Cardiac fibroblast (primary cell): Measurements from ENCODE around the gene PHLDB2.
"Not testable (repeated sequence)": the region's sequence is repeated elsewhere in the genome, so short reads cannot be mapped to it uniquely, and the experiment has no call there.

Experiments
- DNase-seq, 2 donors: peaks; one replicate each; pipeline versions ENCODE4 v3.0.0 to v3.0.0-alpha.2; 2010; ENCODE audit warnings: low read depth in 2 of 2
- H3K4me3 ChIP-seq, 2 donors: replicated peaks in 1 of 2; 1 replicate in 1 of 2; 2 replicates in 1 of 2; pipeline ENCODE4 v1.5.1; 2011; ENCODE audit warnings: low read depth in 2 of 2, low read length in 2 of 2, mild to moderate bottlenecking in 2 of 2, moderate library complexity in 1 of 2
- TF ChIP-seq, protein P1 (sequence below): IDR thresholded peaks from one replicate; pipeline ENCODE4 v1.5.1; 2011; ENCODE audit warnings: low read depth, mild to moderate bottlenecking, low read length, inconsistent platforms

The PHLDB2 gene

DNA sequence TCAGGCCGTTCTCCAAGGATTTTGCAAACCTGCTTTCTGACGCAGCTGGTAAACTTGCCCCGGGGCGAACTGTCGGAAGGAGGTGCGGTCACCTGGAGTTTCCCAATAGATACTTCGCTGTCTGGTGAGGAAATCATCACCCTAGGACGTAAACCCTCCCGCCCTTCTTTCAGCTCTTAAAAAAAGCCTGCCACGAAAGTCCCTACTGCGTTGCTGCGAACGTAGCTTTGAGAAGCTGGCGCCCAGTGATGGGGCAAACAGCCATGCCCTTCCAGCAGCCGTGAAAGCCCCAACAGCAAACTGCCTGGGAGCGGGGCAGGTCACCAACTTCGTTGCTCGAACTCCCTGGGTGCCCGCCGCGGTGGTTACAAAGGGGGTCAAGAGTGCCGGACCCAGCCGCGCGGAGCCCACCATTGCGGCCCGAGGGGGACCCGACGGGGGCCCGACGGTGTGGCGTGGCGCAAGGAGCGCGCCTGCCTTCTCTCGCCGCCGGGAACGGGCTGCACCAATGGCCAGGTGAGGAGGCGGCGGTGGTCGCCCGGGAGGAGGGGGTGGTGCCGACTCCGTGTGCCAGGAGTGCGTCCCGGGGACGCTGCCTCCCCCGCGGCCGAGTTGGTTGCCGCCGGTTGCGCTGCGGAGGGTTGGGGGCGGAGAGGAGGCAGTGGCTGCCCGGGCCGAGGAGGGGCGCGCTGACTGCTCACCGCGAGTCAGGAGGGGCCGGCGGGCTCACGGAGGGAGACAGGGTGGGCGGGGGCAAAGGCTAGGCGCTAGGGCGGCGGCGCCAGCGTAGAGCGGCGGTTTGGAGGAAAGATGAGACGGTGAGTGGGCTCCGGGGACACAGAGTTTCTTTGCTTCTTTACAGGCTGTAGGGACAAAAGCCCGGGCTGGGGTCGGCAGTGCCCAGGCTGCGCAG, at the start of gene PHLDB2:
Gene PHLDB2, plus strand, starts transcription at position 205 of the 913 bp plus-strand sequence. CDS start 24,813 bp downstream, outside the sequence.
- peak; percentile 85 to 92 for DNase-seq
- TF ChIP-seq, protein P1, sequence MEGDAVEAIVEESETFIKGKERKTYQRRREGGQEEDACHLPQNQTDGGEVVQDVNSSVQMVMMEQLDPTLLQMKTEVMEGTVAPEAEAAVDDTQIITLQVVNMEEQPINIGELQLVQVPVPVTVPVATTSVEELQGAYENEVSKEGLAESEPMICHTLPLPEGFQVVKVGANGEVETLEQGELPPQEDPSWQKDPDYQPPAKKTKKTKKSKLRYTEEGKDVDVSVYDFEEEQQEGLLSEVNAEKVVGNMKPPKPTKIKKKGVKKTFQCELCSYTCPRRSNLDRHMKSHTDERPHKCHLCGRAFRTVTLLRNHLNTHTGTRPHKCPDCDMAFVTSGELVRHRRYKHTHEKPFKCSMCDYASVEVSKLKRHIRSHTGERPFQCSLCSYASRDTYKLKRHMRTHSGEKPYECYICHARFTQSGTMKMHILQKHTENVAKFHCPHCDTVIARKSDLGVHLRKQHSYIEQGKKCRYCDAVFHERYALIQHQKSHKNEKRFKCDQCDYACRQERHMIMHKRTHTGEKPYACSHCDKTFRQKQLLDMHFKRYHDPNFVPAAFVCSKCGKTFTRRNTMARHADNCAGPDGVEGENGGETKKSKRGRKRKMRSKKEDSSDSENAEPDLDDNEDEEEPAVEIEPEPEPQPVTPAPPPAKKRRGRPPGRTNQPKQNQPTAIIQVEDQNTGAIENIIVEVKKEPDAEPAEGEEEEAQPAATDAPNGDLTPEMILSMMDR: no peak
- peak within 1 kb of the TSS; percentile 70 to 88 for H3K4me3 ChIP-seq

DNA sequence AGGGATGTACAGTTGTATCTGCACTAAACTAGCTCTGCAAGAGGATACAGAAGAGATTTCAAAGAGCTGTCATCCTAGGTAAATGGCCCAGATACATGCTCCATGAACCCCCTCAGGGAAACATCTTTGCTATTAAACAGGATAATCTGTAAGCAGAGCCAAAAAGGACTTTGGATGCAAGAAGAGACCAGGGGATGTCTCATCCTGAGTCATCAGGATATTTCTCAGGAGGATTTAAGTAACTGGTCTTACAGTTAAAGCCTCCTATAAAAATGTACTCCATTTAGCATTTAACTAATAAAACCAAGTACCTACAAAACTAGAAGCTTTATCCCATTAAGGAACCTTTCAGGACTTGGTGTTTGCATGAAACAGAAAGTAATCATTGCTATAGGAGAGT, 48.2 kb upstream of the PHLDB2 start:
- no peak overlapping the region for H3K4me3 ChIP-seq
- DNase-seq: peak; percentile 60 to 91
- TF ChIP-seq, protein P1: no peak

DNA sequence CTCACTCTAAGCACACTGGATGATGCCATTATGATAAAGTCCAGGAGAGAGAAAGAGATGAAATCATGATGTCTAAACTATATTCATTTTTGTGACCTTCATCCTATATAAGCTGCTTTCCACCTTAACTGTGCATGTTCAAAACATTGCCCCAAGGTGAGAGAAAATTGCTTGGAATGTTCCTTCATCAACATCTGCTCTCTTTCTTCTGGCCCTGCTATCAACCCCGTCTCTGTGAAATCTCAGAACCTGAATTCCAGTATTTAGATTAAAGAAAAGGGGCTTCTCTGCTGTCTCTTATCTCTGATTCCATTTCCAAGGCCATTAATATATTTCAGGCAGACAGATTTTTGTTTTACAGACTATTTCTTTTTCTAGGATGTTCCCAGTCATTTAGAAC, 47.3 kb upstream of the PHLDB2 start:
- DNase-seq: peak in 1 of 2 donors; percentile 13
- H3K4me3 ChIP-seq: no peak overlapping the region

DNA sequence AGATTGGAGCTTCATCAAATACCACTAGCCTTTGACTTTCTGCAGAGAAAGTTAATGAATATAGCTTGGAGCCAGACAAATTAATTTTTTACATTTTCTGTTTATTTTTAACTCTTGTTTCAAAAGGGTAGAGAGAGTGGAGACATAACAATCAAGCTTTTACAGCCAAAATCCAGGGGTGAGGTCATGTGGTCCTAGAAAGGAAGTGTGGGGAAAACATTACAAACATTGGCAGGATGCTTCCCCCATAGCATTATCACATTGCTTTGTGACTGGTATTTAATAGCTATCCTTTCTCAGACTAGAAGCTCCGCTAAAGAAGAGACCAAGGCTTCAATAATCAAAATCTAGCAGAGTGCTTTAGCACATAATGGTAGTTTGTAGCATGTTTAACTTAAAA, 46.4 kb upstream of the PHLDB2 start:
- TF ChIP-seq, protein P1: no peak
- H3K4me3 ChIP-seq: no peak overlapping the region
- peak in 1 of 2 donors; percentile 48 for DNase-seq

More for the DNA sequence above, 47.3 kb upstream of the PHLDB2 start:
- TF ChIP-seq, protein P1: no peak

DNA sequence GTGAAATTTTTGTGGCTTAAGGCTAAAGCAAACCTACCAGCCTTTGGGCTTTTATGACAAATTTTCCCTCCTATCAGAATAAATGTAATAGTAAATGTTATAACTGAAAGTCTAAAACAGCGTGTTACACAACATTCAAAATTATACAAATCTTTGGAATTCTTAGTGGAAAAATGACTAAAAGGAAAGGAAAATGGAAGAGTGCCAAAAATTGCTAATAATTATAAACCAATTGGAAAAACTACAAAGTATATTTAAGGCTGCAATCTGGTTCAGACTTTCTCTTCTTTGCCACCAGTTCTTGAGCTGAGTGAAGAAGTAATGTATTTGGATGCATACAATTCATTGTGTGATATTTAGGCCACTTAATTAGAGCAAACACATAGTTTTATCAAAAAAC, 45.6 kb upstream of the PHLDB2 start:
- no peak for DNase-seq
- TF ChIP-seq, protein P1: no peak
- H3K4me3 ChIP-seq: no peak overlapping the region

DNA sequence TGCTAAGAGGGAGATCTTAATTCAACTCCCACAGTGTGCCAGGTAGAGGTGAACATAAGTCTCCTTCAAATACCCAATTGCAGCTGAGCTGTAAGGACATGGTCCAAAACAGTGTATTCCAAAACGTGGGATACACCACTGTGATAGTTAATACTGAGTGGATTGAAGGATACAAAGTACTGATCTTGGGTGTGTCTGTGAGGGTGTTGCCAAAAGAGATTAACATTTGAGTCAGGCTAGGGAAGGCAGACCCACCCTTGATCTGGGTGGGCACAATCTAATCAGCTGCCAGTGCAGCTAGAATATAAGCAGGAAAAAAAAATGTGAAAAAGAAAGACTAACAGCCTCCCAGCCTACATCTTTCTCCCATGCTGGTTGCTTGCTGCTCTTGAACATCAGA, 45.1 kb upstream of the PHLDB2 start:
- H3K4me3 ChIP-seq: no peak overlapping the region
- TF ChIP-seq, protein P1: no peak
- DNase-seq: no peak

DNA sequence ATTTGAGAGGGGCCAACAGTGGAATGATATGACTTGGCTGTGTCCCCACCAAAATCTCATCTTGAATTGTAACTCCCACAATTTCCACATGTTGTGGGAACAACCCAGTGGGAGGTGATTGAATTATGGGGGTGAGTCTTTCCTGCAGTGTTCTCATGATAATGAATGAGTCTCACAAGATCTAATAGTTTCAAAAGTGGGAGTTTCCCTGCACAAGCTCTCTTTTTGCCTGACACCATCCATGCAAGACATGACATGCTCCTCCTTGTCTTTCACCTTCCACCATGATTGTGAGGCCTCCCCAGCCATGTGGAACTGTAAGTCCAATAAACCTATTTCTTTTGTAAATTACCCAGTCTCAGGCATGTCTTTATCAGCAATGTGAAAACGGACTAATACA, 42.3 kb upstream of the PHLDB2 start:
- DNase-seq, H3K4me3 ChIP-seq: not testable (repeated sequence)
